Osteoblast (primary cell): ENCODE results near the gene RGR. TPM values are rescaled to one million over a fixed set of nuclear protein-coding genes. Genes with fewer than 3 reads are reported as not detected.

ENCODE experiments used
- DNase-seq: peaks from one replicate; pipeline ENCODE4 v3.0.0; 2011; ENCODE audit warnings: low spot score, mixed read lengths; ENCODE audit not compliant: insufficient read length; ENCODE audit errors: missing footprints
- H2AFZ ChIP-seq: 2 replicates; pipeline ENCODE4 v1.6.0; 2011; ENCODE audit warnings: mild to moderate bottlenecking, low read length
- H3K27ac ChIP-seq: 2 replicates; pipeline ENCODE4 v1.5.1; 2011; ENCODE audit warnings: mild to moderate bottlenecking, low read depth, low read length, moderate library complexity
- H3K27me3 ChIP-seq: 2 replicates; pipeline ENCODE4 v1.6.0; 2012; ENCODE audit warnings: mild to moderate bottlenecking, control low read depth, inconsistent platforms, low read length, moderate library complexity; ENCODE audit not compliant: insufficient read depth
- H3K36me3 ChIP-seq: 2 replicates; pipeline ENCODE4 v1.5.1; 2011; ENCODE audit warnings: mild to moderate bottlenecking, low read length, control low read depth, moderate library complexity; ENCODE audit not compliant: insufficient read depth
- H3K4me1 ChIP-seq: 2 replicates; pipeline ENCODE4 v1.5.1; 2011; ENCODE audit warnings: mild to moderate bottlenecking, low read length, control low read depth, moderate library complexity; ENCODE audit not compliant: insufficient read depth
- H3K4me2 ChIP-seq: 2 replicates; pipeline ENCODE4 v1.6.0; 2011; ENCODE audit warnings: mild to moderate bottlenecking, low read length; ENCODE audit not compliant: insufficient read depth
- H3K4me3 ChIP-seq: fragments of 200-600 bp; sonication (generic); 3 replicates; pipeline ENCODE4 v1.5.1; 2012; ENCODE audit warnings: mild to moderate bottlenecking, low read length, inconsistent platforms; ENCODE audit not compliant: insufficient read depth
- H3K79me2 ChIP-seq: 2 replicates; pipeline ENCODE4 v1.6.0; 2012; ENCODE audit warnings: mild to moderate bottlenecking, low read length, control low read depth, inconsistent platforms; ENCODE audit not compliant: insufficient read depth
- H3K9me3 ChIP-seq: 2 replicates; pipeline ENCODE4 v1.5.1; 2011; ENCODE audit warnings: low read depth, low read length, control low read depth
- H4K20me1 ChIP-seq: 2 replicates; pipeline ENCODE4 v1.6.0; 2012; ENCODE audit warnings: mild to moderate bottlenecking, low read length, control low read depth; ENCODE audit not compliant: insufficient read depth
- total RNA-seq: library from RNA; depleted of rRNA; stranded (reverse); fragments of >200 nt; gene quantifications from 2 replicates; pipeline ENCODE4 v1.2.3, GENCODE V29; 2012
- TF ChIP-seq, protein P1 (sequence below): IDR thresholded peaks from 2 replicates; pipeline ENCODE4 v1.5.1; 2011; ENCODE audit warnings: mild to moderate bottlenecking, low read depth, low read length, moderate library complexity; ENCODE audit errors: extremely low read depth

RGR gene
- total RNA-seq, 1 donor, result not detected

GRCh38 chr10:84233940-84234339 is 10.9 kb upstream of the RGR start:
- no peaks in the 10 kb centered on the region for H3K27me3 ChIP-seq
- no peak overlapping the region for H3K4me3 ChIP-seq
- DNase-seq, result no peak
- no peak overlapping the region for H3K27ac ChIP-seq
- H4K20me1 ChIP-seq, result no peaks in the 10 kb centered on the region
- H3K9me3 ChIP-seq, result no peaks in the 10 kb centered on the region
- TF ChIP-seq, protein P1, sequence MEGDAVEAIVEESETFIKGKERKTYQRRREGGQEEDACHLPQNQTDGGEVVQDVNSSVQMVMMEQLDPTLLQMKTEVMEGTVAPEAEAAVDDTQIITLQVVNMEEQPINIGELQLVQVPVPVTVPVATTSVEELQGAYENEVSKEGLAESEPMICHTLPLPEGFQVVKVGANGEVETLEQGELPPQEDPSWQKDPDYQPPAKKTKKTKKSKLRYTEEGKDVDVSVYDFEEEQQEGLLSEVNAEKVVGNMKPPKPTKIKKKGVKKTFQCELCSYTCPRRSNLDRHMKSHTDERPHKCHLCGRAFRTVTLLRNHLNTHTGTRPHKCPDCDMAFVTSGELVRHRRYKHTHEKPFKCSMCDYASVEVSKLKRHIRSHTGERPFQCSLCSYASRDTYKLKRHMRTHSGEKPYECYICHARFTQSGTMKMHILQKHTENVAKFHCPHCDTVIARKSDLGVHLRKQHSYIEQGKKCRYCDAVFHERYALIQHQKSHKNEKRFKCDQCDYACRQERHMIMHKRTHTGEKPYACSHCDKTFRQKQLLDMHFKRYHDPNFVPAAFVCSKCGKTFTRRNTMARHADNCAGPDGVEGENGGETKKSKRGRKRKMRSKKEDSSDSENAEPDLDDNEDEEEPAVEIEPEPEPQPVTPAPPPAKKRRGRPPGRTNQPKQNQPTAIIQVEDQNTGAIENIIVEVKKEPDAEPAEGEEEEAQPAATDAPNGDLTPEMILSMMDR, result no peak
- H3K4me1 ChIP-seq, result no peaks in the 10 kb centered on the region
- no peak overlapping the region for H3K4me2 ChIP-seq
- H3K79me2 ChIP-seq, result no peaks in the 10 kb centered on the region
- no peaks in the 10 kb centered on the region for H3K36me3 ChIP-seq
- no peak overlapping the region for H2AFZ ChIP-seq

- no peak overlapping the region for H3K4me3 ChIP-seq
- H3K4me1 ChIP-seq, result no peaks in the 10 kb centered on the region
- no peak for DNase-seq
- no peaks in the 10 kb centered on the region for H4K20me1 ChIP-seq
- no peak overlapping the region for H2AFZ ChIP-seq
- no peaks in the 10 kb centered on the region for H3K9me3 ChIP-seq
- H3K36me3 ChIP-seq, result no peaks in the 10 kb centered on the region
- TF ChIP-seq, protein P1, result no peak
- H3K79me2 ChIP-seq, result no peaks in the 10 kb centered on the region
- H3K4me2 ChIP-seq, result no peak overlapping the region
- H3K27me3 ChIP-seq, result no peaks in the 10 kb centered on the region
- H3K27ac ChIP-seq, result no peak overlapping the region
Measured at GRCh38 chr10:84234479-84234878, 10.4 kb upstream of the RGR start.

GRCh38 chr10:84235096-84235495 is 9.8 kb upstream of the RGR start:
- H4K20me1 ChIP-seq, result no peaks in the 10 kb centered on the region
- DNase-seq, result no peak
- no peaks in the 10 kb centered on the region for H3K9me3 ChIP-seq
- no peaks in the 10 kb centered on the region for H3K79me2 ChIP-seq
- H3K4me2 ChIP-seq, result no peak overlapping the region
- TF ChIP-seq, protein P1, result no peak
- no peaks in the 10 kb centered on the region for H3K36me3 ChIP-seq
- no peaks in the 10 kb centered on the region for H3K27me3 ChIP-seq
- no peak overlapping the region for H3K4me3 ChIP-seq
- H3K4me1 ChIP-seq, result no peaks in the 10 kb centered on the region
- no peak overlapping the region for H2AFZ ChIP-seq
- H3K27ac ChIP-seq, result no peak overlapping the region

DNA sequence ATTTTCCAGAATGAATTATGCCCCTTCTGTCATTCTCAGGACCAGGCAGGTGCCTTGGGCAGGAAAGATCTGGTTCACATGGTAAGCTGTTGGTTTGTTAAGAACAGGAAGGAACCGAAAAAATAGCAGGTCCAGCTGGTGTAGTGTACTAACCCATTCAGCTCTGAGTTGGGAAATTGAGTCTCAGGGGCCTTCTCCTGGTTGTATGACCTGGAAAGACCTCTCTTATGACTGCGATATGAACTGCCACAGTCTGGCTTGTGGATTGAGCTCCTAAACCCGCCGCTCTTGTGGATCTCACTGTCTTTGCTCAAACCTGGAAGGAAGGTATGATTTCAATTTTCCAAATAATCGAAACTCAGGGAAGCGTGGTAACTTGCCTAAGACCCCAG is 8.1 kb upstream of the RGR start:
- no peaks in the 10 kb centered on the region for H4K20me1 ChIP-seq
- H2AFZ ChIP-seq, result no peak overlapping the region
- no peaks in the 10 kb centered on the region for H3K27me3 ChIP-seq
- H3K79me2 ChIP-seq, result no peaks in the 10 kb centered on the region
- H3K4me3 ChIP-seq, result no peak overlapping the region
- no peaks in the 10 kb centered on the region for H3K9me3 ChIP-seq
- no peaks in the 10 kb centered on the region for H3K36me3 ChIP-seq
- H3K27ac ChIP-seq, result no peak overlapping the region
- no peak overlapping the region for H3K4me2 ChIP-seq
- no peak for DNase-seq
- no peaks in the 10 kb centered on the region for H3K4me1 ChIP-seq
- TF ChIP-seq, protein P1, result no peak
